ENCODE measurements around the gene B3GALT6.
"Not testable (repeated sequence)": the region's sequence is repeated elsewhere in the genome, so short reads cannot be mapped to it uniquely, and the experiment has no call there.

B3GALT6 gene

DNA sequence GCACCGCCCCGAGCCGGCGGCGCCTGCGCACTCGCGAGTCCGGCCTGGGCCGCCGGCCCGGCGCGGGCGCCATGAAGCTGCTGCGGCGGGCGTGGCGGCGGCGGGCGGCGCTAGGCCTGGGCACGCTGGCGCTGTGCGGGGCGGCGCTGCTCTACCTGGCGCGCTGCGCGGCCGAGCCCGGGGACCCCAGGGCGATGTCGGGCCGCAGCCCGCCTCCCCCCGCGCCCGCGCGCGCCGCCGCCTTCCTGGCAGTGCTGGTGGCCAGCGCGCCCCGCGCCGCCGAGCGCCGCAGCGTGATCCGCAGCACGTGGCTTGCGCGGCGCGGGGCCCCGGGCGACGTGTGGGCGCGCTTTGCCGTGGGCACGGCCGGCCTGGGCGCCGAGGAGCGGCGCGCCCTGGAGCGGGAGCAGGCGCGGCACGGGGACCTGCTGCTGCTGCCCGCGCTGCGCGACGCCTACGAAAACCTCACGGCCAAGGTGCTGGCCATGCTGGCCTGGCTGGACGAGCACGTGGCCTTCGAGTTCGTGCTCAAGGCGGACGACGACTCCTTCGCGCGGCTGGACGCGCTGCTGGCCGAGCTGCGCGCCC is at the start of gene B3GALT6:
TSS of gene B3GALT6 (plus strand) at position 30 of the 588 bp plus-strand sequence. CDS start at position 72, 42 bp downstream.
- no peak for DNase-seq

DNA sequence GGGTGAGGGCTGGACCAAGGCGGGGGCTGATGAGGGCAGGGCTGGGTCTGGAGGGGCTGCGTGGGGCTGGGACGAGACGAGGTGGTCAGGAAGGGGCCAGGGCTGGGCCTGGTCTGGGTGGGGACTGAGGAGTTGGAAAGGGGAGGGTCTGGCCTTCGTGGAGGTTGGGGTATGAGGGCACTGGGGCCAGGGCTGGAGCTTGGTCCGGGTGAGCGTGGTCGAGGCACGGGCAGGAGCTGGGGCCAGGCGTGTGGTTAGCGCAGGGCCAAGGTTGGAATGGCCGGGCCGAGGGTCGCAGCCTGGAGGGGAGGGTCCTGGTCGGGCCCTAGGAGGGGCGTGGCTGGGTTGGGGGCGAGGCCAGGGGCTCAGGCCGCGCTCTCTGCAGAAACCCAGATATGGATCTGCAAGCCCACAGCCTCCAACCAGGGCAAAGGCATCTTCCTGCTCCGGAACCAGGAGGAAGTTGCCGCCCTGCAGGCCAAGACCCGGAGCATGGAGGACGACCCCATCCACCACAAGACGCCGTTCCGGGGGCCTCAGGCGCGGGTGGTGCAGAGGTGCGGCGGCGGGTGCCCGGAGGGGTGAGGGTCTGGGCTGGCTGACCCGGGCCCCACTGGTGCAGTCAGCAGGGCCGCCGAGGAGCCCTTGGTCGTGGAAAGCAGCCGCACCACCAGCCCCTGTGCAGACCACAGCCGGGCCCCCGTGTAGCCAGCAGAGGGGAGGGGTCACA is 49.4 kb upstream of the B3GALT6 start:
- no peak for DNase-seq

DNA sequence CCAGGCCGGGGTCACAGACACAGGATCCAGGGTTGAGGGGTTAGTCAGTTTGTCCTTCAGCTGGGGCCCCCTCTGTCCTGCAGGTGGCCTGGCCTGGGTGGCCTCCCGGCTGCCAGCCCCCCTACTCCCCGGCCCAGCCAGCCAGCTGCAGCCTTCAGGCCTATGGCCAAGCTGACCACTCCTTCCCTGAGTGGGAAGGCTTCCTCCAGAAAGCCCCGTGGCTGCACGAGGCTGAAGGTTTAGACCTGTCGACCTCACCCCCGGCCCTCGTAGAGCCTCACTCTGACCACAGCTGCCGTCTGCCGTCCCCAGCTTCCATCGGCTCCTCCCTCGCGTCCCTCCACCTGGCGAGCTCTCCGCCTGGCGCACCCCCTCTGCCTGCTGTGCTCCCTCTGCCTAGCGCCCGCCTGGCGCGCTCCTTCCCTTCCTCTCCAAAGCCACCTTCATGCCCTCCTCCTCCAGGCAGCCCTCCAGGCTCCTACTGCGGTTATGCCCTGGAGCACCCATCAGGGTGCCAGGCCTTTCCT is 48.8 kb upstream of the B3GALT6 start:
- DNase-seq, result no peak

DNA sequence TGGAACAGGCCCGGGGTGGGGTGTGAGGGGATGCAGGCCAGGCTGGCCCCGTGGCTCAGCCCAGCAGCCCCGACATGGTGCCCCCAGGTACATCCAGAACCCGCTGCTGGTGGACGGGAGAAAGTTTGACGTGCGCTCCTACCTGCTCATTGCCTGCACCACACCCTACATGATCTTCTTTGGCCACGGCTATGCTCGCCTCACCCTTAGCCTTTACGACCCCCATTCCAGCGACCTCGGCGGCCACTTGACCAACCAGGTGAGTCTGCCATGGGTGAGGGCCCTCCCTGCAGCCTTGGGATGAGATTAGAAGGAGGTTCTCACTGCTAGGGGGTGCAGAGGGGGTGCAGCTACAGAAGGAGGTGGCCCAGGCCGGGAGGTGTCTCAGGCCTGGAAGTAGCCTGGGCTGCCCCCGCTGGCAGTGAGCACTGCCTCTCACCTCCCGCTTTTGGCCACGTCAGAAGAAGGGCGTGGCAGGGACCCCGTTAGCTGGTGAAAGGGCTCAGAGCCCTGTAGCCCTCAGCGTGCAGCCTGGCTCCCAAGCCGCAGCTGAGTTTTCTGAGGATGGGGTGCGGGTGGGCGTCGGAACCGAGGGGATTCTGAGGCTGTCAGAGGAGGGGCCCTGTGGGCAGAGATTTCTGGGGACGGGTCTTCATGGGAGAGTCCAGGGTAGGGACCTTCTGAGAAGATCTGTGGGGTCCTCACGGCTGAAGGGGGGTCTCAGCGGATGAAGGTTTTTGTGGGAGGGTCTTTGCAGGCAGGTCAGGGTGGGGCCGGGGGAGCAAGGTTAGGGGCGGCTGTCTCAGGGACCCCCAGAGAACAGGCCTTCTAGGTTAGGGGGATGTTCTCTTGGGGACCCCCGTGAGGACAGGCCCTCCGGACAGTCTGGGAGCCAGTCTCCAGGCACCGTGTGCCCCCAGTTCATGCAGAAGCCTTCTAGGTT is 47.9 kb upstream of the B3GALT6 start:
- DNase-seq, result no peak

DNA sequence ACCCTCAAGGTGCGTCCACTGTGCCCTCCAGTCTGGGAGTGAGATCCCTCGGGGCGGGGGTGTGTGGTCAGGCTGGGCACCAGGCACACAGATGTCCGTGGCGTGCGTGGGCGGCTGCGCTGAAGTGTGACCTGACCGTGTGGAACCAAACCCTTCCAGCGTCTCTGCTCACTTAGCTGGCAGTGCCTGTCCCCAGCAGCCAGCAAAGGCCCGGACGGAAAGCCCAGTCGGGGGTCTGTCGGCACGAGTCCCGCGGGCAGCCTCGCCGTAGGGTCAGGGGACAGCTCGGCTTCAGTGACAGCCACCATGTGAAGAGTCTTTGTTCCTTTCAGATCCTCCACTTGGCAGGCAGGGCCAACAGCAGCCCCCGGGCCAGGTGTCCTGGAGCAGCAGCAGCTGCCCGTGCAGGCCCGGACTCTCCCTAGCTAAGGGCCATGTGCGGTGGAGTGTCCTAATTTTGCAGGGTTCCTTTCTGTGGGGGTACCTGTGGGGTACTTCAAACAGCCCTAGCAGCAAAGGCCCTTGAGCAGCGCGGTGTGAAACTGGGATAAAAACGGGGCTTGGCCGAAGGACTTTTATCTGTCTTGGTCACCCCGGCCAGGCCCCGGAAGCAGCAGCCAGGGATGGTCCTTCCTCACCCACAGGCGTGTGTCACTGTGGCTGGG is 46.8 kb upstream of the B3GALT6 start:
- no peak for DNase-seq

DNA sequence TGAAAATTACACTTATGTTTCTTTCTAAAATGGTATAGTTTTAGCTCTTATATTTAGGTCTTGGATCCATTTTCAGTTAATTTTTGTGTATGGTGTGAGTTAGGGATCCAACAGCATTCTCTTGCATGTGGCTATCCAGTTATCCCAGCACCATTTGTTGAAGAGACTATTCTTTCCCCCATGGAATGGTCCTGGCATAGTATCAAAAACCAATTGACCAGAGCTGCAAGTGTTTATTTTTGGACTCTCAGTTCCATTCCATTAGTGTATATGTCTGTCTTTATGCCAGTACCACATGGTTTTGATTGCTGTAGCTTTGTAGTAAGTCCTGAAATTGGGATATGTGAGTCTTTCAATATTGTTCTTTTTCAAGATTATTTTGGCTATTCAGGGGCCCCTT is 44.1 kb upstream of the B3GALT6 start:
- no peak for DNase-seq

DNA sequence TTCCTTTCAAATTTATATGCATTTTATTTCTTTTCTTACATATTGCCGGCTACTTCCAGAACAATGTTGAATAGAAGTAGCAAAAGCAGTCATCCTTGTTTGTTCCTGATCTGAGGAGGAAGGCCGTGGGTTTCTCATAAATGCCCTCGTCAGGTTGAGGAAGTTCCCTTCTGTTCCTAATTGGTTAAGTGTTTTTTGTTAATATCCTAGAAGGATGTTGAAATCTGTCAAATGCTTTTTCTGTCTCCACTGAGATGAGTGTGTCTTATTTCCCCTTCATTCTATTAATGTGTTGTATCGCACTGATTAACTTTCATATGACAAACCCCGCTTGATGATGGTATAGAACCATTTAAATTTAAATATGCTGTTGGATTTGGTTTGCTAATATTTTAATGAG is 42.9 kb upstream of the B3GALT6 start:
- no peak for DNase-seq

DNA sequence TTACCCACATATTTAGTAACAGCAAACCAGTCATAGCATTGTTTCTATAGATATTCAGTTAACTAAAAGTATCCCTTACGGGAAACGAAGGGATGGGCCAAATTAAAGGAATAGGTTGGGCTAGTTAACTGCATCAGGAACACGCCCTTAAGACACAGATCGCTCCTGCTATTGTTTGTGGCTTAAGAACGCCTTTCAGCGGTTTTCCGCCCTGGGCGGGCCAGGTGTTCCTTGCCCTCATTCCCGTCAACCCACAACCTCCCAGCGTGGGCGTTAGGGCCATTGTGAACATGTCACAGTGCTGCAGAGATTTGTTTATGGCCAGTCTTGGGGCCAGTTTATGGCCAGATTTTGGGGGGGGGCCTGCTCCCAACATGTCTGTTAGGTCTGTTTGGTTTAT is 40.3 kb upstream of the B3GALT6 start:
- no peak for DNase-seq

DNA sequence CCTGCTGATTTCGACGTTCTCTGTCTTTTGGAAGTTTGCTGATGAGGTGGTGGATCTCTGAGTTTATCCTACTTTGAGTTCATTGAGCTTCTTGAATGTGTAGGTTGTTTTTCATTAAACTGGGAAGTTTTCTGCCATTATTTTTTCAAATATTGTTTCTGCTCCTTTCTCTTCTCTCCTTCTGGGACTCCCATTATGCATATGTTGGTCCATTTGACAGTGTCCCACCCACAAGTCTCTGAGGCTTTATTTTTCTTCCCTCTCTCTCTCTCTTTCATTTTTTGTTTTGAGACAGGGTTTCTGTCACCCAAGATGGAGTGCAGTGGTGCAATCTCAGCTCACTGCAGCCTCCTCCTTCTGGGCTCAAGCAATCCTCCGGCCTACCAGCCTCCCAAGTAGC is 37.3 kb upstream of the B3GALT6 start:
- DNase-seq, result no peak

DNA sequence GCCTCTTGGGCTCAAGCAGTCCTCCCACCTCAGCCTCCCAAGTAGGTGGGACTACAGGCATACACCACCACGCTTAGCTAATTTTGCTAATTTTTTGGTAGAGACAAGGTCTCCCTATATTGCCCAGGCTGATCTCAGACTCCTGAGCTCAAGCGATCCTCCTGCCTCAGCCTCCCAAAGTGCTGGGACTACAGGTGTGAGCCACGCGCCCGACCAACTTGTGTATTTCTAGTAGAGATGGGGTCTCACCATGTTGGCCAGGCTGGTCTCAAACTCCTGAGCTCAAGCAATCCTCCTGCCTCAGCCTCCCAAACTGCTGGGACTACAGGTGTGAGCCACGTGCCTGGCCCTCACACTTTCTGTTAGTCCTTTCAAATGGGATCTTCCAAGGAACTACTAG is 36.3 kb upstream of the B3GALT6 start:
- DNase-seq, result not testable (repeated sequence)

DNA sequence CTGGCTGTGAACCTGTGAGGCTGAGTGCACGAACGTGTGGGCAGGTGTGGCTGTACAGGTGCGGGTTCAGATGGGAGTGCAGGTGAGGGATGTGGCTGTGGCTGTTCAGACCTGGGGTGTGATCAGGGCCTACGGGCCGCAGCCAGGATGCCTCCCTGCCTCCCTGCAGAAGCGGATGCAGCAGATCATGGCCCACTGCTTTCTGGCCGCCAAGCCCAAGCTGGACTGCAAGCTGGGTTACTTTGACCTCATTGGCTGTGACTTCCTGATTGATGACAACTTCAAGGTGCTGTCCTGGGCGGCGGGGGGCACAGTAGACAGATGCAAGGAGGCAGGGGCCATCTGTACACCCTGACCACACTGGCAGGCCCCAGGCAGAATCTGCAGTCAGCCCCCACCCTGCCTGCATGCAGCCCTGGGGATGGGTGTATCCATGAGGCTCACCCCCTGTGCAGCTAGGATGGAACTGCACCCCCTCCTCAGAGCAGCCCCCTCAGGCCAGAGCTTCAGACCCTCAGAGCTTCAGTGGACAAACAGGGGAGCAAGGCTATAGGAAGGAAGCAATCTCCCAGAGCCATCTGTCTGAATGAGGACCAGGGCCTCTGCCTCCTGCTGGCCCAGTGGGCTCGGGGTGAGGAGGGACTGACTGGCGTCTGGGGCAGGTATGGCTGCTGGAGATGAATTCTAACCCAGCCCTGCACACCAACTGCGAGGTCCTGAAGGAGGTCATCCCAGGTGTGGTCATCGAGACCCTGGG is 35.4 kb upstream of the B3GALT6 start:
- no peak for DNase-seq

DNA sequence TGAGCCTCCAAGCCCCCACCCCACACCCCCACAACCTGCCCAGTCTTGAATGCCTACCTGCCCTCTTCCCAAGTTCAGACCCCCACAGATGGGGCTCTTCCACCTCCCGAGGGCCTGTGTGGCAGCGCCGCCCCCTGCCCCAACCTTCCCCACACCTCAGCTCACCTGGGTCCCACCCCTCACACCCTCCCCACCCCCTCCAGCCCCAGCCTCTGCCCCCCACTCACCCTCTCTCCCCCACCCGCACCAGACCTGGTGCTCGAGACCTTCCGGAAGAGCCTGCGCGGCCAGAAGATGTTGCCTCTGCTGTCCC is 34.9 kb upstream of the B3GALT6 start:
- no peak for DNase-seq

DNA sequence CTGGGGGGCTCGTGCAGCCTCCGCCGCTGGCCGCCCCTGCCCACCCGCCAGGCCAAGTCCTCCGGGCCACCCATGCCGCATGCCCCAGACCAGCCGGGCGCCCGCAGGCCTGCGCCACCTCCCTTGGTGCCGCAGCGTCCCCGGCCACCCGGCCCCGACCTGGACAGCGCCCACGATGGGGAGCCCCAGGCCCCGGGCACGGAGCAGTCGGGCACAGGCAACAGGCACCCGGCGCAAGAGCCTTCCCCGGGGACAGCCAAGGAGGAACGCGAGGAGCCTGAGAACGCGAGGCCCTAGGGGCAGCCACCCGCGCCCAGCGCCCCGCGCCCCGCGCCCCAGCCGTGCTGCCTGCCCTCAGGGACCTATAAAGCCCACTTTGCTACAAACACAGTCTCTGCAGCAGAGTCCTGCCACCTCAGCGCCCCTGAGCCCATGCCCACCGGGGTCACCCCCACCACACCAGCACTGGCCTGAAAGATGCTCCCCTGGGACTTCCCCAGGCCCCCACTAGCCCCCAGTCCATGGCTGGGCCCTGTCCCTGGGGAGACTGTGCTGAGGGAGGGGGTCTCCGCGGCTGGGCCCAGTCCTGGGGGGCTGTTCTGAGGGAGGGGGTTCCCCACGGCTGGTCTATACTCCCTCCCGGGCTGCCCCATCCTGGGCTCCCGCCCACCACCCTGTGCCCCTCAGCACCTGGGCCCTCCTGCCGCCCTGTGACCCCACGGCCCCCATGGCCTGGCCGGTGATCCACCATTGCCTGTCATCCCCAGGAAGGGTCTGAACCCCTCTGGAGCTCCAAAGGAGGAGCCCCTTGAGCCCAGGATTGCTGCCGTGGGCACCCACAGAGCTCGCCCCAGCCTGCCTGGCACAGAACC is 34.2 kb upstream of the B3GALT6 start:
- no peak for DNase-seq

DNA sequence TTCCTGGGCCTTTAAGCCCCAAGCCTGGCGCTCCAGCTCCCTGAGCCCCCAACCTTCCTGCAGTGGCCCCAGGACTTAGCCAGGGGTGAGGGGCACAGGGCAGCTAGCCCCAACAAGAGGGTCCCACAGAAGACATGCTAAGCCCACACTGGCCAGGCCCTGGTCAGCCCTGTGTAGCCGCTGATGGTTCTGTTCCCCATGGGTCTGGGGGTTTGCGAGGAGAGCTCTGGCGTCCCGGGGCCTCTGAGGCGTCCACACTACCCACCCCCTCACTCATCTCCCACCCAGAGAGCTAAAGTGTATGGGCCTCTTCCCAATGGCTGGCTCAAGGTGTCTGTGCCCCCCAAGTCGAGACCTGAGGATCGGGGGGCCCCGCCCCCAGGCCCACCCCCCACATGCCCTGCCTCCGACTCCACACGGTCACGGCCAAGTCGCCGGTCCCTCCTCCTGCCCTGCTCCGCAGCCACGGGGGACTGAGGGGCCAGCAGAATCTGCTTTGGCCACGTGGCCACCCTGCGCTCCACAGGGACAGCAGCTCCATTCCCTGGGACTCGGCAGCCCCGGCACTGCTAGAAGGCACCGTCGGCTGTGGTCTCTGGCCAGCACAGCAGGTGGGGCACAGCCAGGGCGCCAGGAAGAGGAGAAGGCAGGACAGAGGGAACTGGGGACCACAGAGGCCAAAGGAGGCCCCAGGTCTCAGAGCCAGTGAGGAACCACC is 33.5 kb upstream of the B3GALT6 start:
- no peak for DNase-seq

DNA sequence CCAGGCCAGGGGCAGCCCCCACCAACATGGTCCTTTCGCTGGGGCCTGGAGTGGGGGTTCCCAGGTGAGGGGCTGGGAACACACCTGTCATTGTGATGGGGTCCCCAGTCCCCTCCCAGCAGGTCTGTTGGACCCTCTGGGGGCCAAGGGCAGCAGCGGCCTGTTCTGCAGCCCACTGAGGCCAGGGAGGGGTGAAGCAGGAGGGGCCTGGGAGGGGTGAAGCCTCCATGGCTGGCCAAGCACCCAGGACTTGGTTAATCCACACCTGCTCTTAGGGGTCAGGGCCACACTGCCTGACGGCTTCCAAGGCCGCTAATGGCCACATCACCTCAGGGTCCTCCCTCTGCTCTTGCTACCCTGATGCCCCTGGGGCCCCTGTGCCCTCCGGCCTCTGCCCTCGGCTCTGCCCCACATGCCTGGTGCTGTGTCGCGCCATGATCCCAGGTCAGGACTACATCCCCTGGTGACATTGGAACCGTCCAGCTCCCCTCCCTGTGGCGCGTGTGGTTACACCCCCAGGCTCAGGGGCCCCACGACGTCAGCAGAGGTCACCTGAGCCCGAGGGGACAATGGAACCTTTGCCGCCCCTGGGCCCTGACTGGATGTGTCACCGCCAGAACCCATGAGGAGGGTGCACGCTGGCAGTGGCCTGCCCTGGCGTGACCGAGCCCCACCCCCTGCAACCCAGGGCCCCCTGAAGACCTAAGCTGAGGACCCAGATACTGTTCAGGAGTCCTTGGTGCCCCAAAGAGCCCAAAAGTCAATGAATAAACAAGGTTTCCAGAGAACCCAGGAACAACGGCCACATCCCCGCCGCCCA is 32.7 kb upstream of the B3GALT6 start:
- no peak for DNase-seq

DNA sequence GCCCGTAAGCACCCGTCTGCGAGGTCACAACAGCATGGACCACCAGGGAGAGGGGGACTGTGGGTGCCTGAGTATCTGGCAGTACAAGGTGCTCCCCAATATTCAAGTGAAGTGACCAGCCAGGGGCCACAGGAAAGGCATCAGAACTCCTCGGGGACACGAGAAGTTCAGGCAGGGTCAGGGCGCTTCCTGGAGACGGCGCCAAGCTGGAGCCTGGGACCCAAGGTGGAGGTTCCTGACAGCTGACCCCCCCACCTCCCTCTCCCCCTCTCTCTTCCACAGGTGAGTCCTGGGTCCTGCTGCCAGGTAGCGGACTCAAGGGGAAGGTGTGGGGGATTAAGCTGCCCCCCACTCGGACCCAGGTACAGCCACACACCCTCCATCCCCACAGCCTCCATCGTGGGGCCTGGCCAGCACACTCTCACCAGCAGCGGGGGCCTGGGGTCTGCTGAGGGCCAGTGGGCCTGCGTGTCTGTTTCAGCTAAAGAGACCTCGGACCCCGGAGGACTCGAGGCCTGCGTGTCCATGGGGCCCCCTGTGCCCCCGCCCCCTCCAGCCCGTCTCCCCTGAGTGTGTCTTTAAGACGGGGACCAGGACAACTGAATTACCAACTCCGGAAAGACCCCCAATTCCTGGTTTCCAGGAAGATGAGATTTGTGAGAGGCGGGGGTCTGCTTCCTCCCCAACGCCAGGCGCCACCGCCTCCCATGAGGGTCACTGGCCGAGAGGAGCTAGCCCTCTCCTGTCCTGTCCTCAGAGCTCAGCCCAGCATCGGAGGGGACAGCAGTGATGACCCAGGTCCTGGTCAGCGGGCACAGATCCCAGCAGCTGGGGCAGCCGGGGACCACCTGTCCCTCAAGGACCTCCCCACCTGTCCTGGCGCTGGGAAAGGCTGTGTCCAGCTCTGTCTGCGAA is 31.8 kb upstream of the B3GALT6 start:
- no peak for DNase-seq

DNA sequence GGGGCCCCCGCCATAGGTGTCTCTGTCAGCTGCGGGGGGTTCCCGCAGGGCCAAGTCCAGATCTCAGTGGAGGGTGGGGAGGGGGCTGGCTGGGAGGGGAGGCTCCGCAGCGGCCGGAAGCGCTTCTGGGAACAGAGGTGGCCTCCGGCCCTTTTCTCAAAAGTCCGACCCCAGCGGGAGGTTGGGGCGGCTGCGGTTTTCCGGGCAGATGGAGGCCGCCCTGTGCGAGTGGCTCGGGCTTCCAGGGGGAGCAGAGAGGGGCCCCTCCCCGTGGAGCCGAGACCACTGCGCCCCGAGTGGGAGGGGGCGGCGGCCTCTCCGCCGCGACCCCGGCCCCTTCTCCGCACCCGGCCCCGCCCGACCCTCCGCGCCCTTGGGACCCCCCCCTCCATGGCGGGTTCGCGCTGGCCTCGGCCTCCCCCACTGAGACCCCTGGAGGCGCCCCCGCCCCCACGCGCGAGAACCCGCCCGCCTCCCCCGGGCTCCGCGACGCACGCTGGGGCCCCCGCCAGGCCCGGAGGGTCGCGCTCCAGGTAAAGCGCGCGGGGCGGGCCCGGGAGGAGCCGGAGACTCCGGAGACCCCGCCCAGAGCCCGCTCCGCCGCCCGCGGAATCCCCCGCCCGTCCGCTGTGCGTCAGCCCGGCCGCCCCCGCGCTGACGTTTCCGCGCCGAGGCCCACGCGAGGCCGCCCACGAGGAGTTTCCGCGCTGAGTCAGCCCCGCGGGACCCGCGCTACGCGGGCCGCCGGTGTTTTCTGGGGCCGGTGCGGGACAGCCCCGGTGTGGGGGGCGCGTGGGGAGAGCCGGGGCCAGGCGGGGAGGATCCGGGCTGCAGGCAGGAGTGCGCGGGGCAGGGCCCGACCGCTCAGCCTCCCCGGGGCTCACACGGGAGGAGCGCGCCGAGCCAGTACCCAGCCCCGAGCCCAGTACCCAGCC is 30.9 kb upstream of the B3GALT6 start:
- peak; percentile 90 to 94 for DNase-seq
